K562 (cell line): ENCODE results near the gene C20orf96. TPM values are rescaled to one million over a fixed set of nuclear protein-coding genes. Genes with fewer than 3 reads are reported as not detected.

Experiments used
- CREB1 ChIP-seq, 2 experiments: sonication (generic) in 1 of 2; formaldehyde crosslinking in 1 of 2; IDR thresholded peaks; 2 replicates each; pipeline versions ENCODE4 v1.6.1 to v1.8.0; 2012 to 2022; ENCODE audit warnings: inconsistent platforms in 1 of 2, mild to moderate bottlenecking in 1 of 2, missing genetic modification reagents in 1 of 2, moderate library complexity in 1 of 2
- GTF2E2 ChIP-seq: fragments of 200-800 bp; sonication (Bioruptor generic); IDR thresholded peaks from 2 replicates; pipeline ENCODE4 v1.6.1; 2016; ENCODE audit warnings: missing genetic modification characterization, missing compliant biosample characterization
- KLF1 ChIP-seq: fragments of 450-650 bp; IDR thresholded peaks from 2 replicates; pipeline ENCODE4 v1.6.1; 2016; ENCODE audit warnings: missing genetic modification characterization, missing compliant biosample characterization
- L3MBTL2 ChIP-seq: fragments of 450-650 bp; IDR thresholded peaks from 2 replicates; pipeline ENCODE4 v1.6.1; 2016; ENCODE audit warnings: mild to moderate bottlenecking, moderate library complexity
- MXI1 ChIP-seq: IDR thresholded peaks from 2 replicates; pipeline ENCODE4 v1.6.1; 2011; ENCODE audit warnings: low read depth, mild to moderate bottlenecking, improper control_type of control experiment, low read length
- ZBTB7A ChIP-seq: IDR thresholded peaks from 2 replicates; pipeline ENCODE4 v1.6.1; 2011; ENCODE audit warnings: low read depth, mild to moderate bottlenecking, low read length, moderate library complexity, borderline replicate concordance; ENCODE audit not compliant: control insufficient read depth
- ZNF217 ChIP-seq: sonication (generic); formaldehyde crosslinking; IDR thresholded peaks from 2 replicates; pipeline ENCODE4 v1.8.0; 2022; ENCODE audit warnings: mild to moderate bottlenecking, missing genetic modification reagents
- polyA plus RNA-seq, 8 experiments: library from polyadenylated mRNA; depleted of rRNA in 4 of 8; stranded (reverse) in 5 of 8; unstranded in 3 of 8; fragments of >200 nt; fragmentation: Nextera tagmentation in 2 of 8; fragmentation: Illumina TruSeq in 1 of 8; extraction: Ambion mirVana in 2 of 8; extraction: Trizol in 1 of 8; gene quantifications; 2 replicates each; pipeline versions ENCODE4 v1.2.1 to v1.2.3, GENCODE V29; 2011 to 2014; ENCODE audit warnings: inconsistent platforms in 1 of 8, missing spikeins in 1 of 8
- total RNA-seq, 7 experiments: library from RNA; depleted of rRNA in 6 of 7; stranded (reverse); fragments of >200 nt in 6 of 7; fragmentation: Illumina TruSeq in 2 of 7; extraction: Trizol in 2 of 7; gene quantifications; 2 replicates each; pipeline versions ENCODE4 v1.2.1 to v1.2.3, GENCODE V29; 2011 to 2021; ENCODE audit warnings: low replicate concordance in 1 of 7
- TF ChIP-seq, protein P1 (sequence below): fragments of 450-650 bp; IDR thresholded peaks from 2 replicates; pipeline ENCODE4 v1.6.1; 2017; ENCODE audit warnings: antibody characterized with exemption, mild to moderate bottlenecking
- TF ChIP-seq, protein P2 (sequence below): fragments of 250-450 bp; sonication (Bioruptor Pico); IDR thresholded peaks from 2 replicates; pipeline ENCODE4 v1.8.0; 2021; ENCODE audit warnings: borderline replicate concordance, mild to moderate bottlenecking, moderate library complexity; ENCODE audit not compliant: poor library complexity, severe bottlenecking
- TF ChIP-seq, protein P3 (sequence below): fragments of 450-650 bp; IDR thresholded peaks from 2 replicates; pipeline ENCODE4 v1.6.1; 2016; ENCODE audit warnings: borderline replicate concordance

Gene C20orf96
- total and polyA plus RNA-seq, 9 of the 15 experiments (the other 6 are each of a cell fraction or from before 2014, with no cell fraction given), result 1.7 to 11.7 (median 4.2) TPM

DNA sequence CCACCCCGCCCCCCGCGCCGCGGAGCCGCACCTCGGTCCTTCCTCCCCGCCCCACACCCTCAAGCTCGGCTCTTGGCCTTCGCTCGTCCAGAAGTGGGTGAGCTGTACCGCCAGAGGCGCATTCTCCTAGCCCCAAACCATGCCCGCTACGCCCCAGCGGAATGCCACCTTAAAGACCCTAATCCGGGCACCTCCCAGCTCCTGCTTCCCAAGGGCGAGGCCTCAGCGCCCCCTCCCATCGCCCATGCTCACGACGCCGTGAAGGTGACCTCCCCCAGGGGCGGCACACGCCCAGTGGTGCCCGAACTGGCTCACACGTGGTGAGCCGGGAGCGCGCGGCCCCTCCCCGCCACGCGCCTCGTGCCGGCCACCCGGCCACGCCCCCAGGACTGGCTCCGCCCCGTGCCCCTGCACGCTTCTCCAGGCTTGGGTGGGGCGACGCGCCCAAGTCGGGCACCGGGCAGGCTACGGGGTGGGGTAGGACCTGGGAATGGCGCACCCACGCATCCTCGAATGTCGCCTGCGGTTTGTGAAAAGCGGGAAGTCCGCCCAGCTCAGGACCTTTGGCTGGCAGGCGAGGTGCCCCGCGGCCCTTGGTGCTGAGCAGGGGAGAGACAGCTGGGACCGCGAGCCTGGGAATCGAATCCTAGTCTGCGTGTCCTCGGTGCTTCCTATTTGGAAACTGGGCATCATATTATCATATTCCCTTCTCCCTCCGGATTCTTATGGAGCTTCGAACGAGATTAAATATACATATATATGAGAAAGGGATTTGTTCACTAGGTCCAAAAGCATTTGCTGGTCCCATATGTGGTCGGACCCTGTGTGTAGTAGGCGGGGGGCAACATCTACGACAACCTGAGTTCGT is 33.9 kb upstream of the C20orf96 start (continued):
- TF ChIP-seq CREB1 (IDR thresholded peaks at IDR 0.05), result peak; percentile 33; the same call in 1 of the 2 replicates
- TF ChIP-seq CREB1 (CRISPR knock-in tag; IDR thresholded peaks at IDR 0.05), result peak; percentile 73
- TF ChIP-seq GTF2E2, result no peak
- TF ChIP-seq MXI1, result peak; percentile 92
- no peak; the same call in 1 of the 2 replicates for TF ChIP-seq ZNF217 (CRISPR knock-in tag)
- TF ChIP-seq, protein P1, sequence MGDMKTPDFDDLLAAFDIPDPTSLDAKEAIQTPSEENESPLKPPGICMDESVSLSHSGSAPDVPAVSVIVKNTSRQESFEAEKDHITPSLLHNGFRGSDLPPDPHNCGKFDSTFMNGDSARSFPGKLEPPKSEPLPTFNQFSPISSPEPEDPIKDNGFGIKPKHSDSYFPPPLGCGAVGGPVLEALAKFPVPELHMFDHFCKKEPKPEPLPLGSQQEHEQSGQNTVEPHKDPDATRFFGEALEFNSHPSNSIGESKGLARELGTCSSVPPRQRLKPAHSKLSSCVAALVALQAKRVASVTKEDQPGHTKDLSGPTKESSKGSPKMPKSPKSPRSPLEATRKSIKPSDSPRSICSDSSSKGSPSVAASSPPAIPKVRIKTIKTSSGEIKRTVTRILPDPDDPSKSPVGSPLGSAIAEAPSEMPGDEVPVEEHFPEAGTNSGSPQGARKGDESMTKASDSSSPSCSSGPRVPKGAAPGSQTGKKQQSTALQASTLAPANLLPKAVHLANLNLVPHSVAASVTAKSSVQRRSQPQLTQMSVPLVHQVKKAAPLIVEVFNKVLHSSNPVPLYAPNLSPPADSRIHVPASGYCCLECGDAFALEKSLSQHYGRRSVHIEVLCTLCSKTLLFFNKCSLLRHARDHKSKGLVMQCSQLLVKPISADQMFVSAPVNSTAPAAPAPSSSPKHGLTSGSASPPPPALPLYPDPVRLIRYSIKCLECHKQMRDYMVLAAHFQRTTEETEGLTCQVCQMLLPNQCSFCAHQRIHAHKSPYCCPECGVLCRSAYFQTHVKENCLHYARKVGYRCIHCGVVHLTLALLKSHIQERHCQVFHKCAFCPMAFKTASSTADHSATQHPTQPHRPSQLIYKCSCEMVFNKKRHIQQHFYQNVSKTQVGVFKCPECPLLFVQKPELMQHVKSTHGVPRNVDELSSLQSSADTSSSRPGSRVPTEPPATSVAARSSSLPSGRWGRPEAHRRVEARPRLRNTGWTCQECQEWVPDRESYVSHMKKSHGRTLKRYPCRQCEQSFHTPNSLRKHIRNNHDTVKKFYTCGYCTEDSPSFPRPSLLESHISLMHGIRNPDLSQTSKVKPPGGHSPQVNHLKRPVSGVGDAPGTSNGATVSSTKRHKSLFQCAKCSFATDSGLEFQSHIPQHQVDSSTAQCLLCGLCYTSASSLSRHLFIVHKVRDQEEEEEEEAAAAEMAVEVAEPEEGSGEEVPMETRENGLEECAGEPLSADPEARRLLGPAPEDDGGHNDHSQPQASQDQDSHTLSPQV, result peak; percentile 37; the same call in 1 of the 2 replicates
- TF ChIP-seq, protein P2, sequence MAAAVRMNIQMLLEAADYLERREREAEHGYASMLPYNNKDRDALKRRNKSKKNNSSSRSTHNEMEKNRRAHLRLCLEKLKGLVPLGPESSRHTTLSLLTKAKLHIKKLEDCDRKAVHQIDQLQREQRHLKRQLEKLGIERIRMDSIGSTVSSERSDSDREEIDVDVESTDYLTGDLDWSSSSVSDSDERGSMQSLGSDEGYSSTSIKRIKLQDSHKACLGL (CRISPR knock-in tag), result peak; percentile 68
- TF ChIP-seq, protein P3, sequence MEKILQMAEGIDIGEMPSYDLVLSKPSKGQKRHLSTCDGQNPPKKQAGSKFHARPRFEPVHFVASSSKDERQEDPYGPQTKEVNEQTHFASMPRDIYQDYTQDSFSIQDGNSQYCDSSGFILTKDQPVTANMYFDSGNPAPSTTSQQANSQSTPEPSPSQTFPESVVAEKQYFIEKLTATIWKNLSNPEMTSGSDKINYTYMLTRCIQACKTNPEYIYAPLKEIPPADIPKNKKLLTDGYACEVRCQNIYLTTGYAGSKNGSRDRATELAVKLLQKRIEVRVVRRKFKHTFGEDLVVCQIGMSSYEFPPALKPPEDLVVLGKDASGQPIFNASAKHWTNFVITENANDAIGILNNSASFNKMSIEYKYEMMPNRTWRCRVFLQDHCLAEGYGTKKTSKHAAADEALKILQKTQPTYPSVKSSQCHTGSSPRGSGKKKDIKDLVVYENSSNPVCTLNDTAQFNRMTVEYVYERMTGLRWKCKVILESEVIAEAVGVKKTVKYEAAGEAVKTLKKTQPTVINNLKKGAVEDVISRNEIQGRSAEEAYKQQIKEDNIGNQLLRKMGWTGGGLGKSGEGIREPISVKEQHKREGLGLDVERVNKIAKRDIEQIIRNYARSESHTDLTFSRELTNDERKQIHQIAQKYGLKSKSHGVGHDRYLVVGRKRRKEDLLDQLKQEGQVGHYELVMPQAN, result peak; percentile 96
- peak; percentile 86 for TF ChIP-seq KLF1 (tag)
- TF ChIP-seq ZBTB7A, result peak; percentile 41; the same call in 1 of the 2 replicates
- peak; percentile 93 for TF ChIP-seq L3MBTL2
